Stimulated activated CD8-positive, alpha-beta memory T cell treated with anti-CD3 and anti-CD28 coated beads, Interleukin-4, amount 100 ng/mL, for 1 hour (primary cell): ENCODE measurements around the gene TTLL8.
A peak's percentile ranks its signal among the peaks of the same experiment; 100 is the strongest.
"Not testable (repeated sequence)": the region's sequence is repeated elsewhere in the genome, so short reads cannot be mapped to it uniquely, and the experiment has no call there.

Experiments used
- DNase-seq, 2 donors: peaks; one replicate each; pipeline ENCODE4 v3.0.0-alpha.2; 2020; ENCODE audit warnings: low read depth in 2 of 2, low spot score in 1 of 2

Gene TTLL8

GRCh38 chr22:49992921-49993648, 65.0 kb downstream of the TTLL8 start:
- DNase-seq, result peak in 1 of 2 donors; percentile 47

- no peak for DNase-seq
Observed at GRCh38 chr22:49991907-49992533, 66.1 kb downstream of the TTLL8 start.

DNA sequence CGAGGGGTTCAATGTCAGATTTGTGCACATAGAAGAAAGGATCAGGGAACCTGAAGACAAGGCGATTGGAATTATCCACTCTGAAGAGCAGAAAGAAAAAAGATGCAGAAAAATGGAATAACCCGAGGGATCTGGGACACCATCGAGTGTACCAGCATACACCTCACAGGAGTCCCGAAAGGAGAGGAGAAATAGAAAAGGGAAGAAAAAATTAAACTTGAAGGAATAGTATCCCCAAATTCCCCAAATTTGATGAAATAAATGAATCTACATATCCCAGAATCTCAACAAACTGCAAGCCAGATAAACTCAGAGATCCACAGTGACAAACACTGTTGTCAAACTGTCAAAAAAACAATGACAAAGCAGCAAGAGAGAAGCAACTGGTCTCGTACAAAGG, 66.9 kb downstream of the TTLL8 start:
- no peak for DNase-seq

DNA sequence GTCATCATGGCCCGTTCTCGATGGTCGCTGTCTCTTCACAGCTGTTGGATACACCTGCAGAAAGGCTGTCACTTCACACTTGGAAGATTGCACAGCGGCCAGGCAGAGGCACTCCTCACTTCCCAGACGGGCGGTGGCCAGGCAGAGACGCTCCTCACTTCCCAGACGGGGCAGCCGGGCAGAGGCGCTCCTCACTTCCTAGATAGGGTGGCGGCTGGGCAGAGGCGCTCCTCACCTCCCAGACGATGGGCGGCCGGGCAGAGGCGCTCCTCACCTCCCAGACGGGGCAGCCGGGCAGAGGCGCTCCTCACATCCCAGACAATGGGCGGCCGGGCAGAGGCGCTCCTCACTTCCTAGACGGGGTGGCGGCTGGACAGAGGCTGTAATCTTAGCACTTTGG, 68.3 kb downstream of the TTLL8 start:
- DNase-seq, result not testable (repeated sequence)

GRCh38 chr22:49986325-49986724, 71.8 kb downstream of the TTLL8 start:
- no peak for DNase-seq

DNA sequence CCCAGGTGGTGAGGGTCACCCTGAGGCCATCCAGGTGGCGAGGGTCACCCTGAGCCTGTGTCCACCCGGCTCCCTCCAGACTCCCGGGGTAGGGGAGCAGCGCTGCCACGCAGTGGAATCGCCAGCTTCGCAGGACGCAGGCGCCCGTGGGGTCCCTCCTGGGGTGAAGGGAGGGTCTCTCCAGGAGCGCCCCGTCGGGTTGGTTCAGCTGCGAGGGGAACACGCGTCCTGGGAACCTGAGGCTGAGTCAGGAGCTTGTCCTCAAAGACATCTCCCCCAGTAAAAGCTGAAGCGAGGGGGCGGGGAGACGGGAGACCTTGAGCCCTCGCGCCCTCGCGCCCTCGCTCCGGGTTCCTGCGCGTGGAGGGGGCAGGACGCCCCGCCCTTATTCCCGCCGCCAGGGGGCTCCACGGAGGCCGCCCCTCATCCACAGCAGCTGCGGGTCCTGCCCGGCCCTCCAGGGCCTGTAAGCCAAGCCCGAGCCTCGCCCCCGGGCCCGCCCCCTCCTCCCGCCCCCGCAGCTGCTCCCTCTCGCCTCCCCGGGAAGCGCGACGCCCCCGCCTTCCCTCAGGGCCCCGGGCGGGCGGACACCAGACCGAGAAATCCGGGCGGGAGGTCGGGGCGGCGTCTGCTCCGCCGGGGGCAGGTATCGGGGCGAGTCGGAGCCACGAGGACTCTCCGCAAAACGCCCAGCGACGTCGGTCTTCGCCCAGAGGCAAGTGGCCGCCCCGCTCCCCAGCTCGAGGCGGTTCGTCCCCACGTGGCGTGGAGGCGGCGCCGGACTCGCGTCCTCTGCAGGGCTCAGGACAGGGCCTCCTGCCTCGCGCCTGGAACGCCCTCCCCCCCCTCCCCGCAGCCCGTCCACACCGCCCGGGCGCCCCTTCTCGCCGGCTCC, 74.7 kb downstream of the TTLL8 start:
- no peak for DNase-seq

DNA sequence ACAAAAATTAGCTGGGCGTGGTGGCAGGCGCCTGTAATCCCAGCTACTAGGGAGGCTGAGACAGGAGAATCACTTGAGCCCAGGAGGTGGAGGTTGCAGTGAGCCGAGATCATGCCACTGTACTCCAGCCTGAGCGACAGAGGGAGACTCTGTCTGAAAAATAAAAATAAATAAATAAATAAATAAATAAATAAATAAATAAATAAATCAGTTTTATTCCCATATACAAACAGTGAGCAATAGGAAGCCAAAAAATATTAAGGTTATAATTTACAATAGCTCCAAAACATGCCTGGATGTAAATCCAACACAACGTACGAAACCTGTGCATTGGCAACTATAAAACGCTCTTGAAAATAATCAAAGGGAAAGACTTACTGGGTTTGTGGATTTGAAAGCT, 76.3 kb downstream of the TTLL8 start:
- not testable (repeated sequence) for DNase-seq

DNA sequence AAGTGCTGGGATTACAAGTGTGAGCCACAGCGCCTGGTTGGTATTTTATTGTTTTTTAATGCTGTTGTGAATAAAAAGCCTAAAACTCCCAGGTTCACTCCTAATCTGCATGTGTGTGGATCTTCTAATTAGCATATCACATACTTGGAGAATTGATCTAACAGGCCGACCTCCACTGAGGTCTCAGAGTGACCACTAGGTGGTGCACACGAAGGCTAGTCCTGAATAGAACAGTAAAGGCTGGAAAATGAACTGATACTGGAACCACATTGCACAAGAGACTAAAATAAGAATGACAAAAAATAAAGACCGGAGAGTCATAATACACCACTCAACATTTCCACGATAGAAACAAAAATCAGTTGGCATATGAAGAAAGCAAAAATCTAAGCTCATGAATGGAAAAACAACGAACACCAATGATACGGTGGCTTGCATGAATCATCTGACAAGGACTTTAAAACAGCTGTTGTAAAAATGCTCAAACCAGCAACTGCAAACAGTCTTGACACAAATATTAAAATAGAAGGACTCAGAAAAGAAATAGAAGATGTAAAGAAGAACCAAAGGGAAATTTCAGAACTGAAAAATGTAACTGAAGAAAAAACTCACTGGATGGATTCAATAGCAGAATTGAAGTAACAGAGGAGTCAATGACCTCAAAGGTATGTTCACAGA, 78.4 kb downstream of the TTLL8 start:
- DNase-seq, result no peak

DNA sequence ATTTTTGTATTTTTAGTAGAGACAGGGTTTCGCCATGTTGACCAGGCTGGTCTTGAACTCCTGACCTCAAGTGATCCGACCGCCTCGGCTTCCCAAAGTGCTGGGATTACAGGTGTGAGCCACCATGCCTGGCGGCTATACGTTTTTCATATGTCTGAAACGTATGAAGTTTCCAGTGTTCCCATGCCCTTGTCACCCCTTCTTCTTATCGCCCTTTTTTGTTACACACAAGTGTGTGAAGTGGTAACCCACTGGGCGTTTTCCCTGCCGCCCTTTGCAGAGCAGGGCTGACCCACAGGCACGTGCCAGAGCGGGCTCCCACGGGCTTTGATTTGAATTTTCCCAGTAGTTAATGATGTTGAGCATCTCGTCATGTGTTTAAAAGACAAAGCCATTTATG, 80.5 kb downstream of the TTLL8 start:
- DNase-seq, result no peak

DNA sequence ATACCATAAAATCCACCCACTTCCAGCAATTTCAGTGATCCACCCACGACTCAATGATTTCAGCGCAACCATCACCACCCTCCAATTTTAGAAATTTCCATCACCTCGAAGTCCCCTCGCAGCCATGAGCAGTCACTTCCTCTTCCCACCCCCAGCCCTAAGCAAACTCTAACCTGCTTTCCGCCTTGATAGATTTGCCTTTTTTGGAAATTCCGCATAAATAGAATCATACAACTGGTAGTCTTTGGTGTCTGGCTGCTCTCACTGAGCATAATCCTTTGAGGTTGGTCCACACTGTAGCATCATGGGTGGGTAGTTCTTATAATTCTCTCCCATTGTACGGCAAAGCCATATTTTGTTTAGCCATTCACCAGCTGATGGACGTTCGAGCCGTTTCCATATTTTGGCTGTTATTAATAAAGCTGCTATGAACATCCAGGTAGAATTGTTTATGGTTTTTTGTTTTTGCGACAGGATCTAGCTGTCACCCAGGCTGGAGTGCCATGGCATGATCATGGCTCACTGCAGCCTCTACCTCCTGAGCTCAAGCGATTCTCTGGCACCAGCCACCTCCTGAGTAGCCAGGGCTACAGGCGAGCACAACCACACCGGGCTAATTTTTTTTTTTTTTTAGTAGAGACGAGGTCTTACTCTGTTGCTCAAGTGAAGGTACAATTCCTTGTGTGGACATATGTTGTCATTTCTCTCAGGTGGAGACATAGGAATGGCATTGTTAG, 81.5 kb downstream of the TTLL8 start:
- DNase-seq, result no peak

DNA sequence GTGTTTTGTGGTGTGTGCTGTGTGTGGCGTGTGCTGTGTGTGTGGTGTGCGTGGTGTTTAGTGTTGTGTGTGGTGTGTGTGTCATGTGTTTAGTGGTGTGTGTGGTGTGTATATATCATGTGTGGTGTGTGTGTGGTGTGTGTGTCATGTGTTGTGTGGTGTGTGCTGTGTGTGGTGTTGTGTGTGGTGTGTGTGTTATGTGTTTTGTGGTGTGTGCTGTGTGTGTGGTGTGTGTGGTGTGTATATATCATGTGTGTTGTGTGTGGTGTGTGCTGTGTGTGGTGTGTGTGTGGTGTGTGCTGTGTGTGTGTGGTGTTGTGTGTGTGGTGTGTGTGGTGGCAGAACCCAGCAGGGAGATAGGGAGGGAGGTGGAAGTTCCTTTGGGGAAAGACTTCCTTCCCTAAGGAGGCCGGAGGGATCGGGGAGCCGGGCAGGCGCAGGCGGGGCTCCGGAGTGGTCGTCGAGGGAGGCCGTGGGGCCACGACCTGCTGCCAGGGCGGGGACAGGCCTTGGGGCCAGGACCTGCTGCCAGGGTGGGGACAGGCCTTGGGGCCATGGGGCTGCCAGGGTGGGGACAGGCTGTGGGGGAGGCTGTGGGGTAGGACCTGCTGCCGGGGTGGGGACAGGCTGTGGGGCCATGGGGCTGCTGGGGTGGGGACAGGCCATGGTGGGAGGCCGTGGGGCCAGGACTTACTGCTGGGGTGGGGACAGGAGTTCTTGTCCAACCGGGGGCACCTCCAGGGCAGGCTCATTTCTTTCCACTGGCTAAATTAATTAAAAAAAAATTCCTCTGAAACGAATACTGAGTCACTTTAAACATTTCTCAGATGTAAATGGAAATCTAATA, 82.3 kb downstream of the TTLL8 start:
- DNase-seq, result no peak

- no peak for DNase-seq
Observed at GRCh38 chr22:49973018-49973961, 84.8 kb downstream of the TTLL8 start.

DNA sequence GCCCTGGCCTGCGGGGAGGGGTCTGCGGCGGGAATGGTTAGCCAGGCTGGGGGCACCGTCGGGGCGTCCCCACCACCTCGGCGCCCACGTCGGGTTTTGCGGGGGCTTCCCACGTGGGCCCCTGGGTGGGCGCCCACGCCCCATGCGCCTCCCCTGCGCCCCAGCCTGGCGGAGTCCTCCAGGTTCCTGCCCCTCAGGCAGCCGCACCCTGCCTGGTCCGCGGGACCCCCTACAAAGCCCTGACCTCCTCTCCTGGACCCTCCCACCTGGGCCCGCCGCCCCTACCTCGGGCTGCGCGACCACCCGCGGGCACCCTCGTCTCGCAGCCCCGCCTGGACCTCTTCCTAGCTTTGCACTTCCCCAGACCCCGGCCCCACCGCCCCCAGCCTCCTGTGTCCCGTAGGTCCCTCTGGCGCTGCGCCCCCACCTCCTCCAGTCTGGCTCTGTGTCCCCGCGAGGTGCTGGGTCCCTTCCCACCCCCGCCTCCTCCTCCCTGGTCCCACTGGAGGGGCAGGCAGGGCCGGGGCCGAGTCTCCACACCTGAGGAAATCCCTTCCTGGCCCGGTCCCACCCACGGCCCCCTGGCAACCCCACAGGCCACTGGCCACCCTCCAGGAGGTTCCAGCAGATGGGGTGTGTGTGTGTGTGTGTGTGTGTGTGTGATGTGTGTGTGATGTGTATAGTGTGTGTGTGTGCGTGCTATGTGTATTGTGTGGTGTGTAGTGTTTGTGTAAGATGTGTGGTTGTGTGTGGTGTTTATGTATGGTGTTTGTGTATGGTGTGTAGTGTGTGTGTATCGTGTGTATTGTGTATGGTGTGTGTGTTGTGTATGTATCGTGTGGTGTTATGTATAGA, 85.7 kb downstream of the TTLL8 start:
- no peak for DNase-seq

GRCh38 chr22:49971232-49972162, 86.6 kb downstream of the TTLL8 start:
- DNase-seq, result no peak

GRCh38 chr22:49970528-49971231, 87.4 kb downstream of the TTLL8 start:
- DNase-seq, result peak; percentile 87 to 92
